GM12875 (cell line): ENCODE data around the gene PMVK.

ENCODE experiments used
- H3K4me3 ChIP-seq: one replicate; pipeline ENCODE4 v1.5.1; 2011; ENCODE audit warnings: low read depth, low read length, control low read depth
- CTCF ChIP-seq: IDR thresholded peaks from 2 replicates; pipeline ENCODE4 v1.5.1; 2011; ENCODE audit warnings: low read depth, mild to moderate bottlenecking, control low read depth, inconsistent platforms, low read length, moderate library complexity, borderline replicate concordance; ENCODE audit not compliant: insufficient read depth

PMVK gene

GRCh38 chr1:154883919-154884868, 52.3 kb downstream of the PMVK start:
- no peak overlapping the region for H3K4me3 ChIP-seq
- no peak for TF ChIP-seq CTCF

- no peak for TF ChIP-seq CTCF
- no peak overlapping the region for H3K4me3 ChIP-seq
Observed at GRCh38 chr1:154881820-154882535, 54.5 kb downstream of the PMVK start.

GRCh38 chr1:154880671-154881070, 55.8 kb downstream of the PMVK start:
- no peak overlapping the region for H3K4me3 ChIP-seq
- no peak for TF ChIP-seq CTCF

GRCh38 chr1:154879038-154879421, 57.5 kb downstream of the PMVK start:
- TF ChIP-seq CTCF, result no peak
- no peak overlapping the region for H3K4me3 ChIP-seq

GRCh38 chr1:154878371-154879037, 58.0 kb downstream of the PMVK start:
- H3K4me3 ChIP-seq, result no peak overlapping the region
- peak; percentile 91 for TF ChIP-seq CTCF

- no peak for TF ChIP-seq CTCF
- H3K4me3 ChIP-seq, result no peak overlapping the region
Observed at GRCh38 chr1:154877370-154877974, 59.0 kb downstream of the PMVK start.
